HG03354 (cell line): ENCODE results near the gene CREG2.
"Not testable (repeated sequence)": the region's sequence is repeated elsewhere in the genome, so short reads cannot be mapped to it uniquely, and the experiment has no call there.

Experiments
- ATAC-seq: cut with Tn5 transposase; IDR thresholded peaks from one replicate; pipeline ENCODE4 v1.9.1; 2021; ENCODE audit warnings: mild to moderate bottlenecking; ENCODE audit not compliant: unreplicated experiment, poor library complexity, severe bottlenecking

Gene CREG2

GRCh38 chr2:101354420-101355311, 32.6 kb downstream of the CREG2 start:
- no peak for ATAC-seq

GRCh38 chr2:101352631-101353030, 34.7 kb downstream of the CREG2 start:
- ATAC-seq, result not testable (repeated sequence)

GRCh38 chr2:101351207-101351606, 36.1 kb downstream of the CREG2 start:
- ATAC-seq, result no peak

GRCh38 chr2:101349893-101350662, 37.2 kb downstream of the CREG2 start:
- no peak for ATAC-seq

- ATAC-seq, result no peak
Observed at GRCh38 chr2:101348883-101349282, 38.4 kb downstream of the CREG2 start.

- ATAC-seq, result no peak
Observed at GRCh38 chr2:101346909-101347308, 40.4 kb downstream of the CREG2 start.

- ATAC-seq, result no peak
Observed at GRCh38 chr2:101344137-101344536, 43.2 kb downstream of the CREG2 start.

- no peak for ATAC-seq
Observed at GRCh38 chr2:101342625-101343008, 44.7 kb downstream of the CREG2 start.

- ATAC-seq, result no peak
Observed at GRCh38 chr2:101341901-101342624, 45.2 kb downstream of the CREG2 start.

GRCh38 chr2:101341421-101341820, 45.9 kb downstream of the CREG2 start:
- ATAC-seq, result no peak

GRCh38 chr2:101340141-101340551, 47.2 kb downstream of the CREG2 start:
- no peak for ATAC-seq

GRCh38 chr2:101339266-101339880, 47.9 kb downstream of the CREG2 start:
- ATAC-seq, result no peak

GRCh38 chr2:101337877-101338276, 49.4 kb downstream of the CREG2 start:
- no peak for ATAC-seq

- no peak for ATAC-seq
Observed at GRCh38 chr2:101332885-101333766, 54.2 kb downstream of the CREG2 start.

- no peak for ATAC-seq
Observed at GRCh38 chr2:101331202-101331601, 56.1 kb downstream of the CREG2 start.

- ATAC-seq, result no peak
Observed at GRCh38 chr2:101330253-101330933, 56.9 kb downstream of the CREG2 start.

GRCh38 chr2:101329026-101329425, 58.3 kb downstream of the CREG2 start:
- no peak for ATAC-seq

GRCh38 chr2:101328474-101329007, 58.8 kb downstream of the CREG2 start:
- ATAC-seq, result no peak
